ENCODE measurements around the gene ADAMTS12. TPM values are rescaled to one million over a fixed set of nuclear protein-coding genes. Genes with fewer than 3 reads are reported as not detected.

Gene ADAMTS12
- polyA plus RNA-seq, 1 donor (not counting 4 experiments of a cell fraction or from before 2014, with no cell fraction given) = 0.49 TPM

- no peaks in the 10 kb centered on the region for H3K36me3 ChIP-seq (ENCODE audit: control insufficient read depth in 2 of 2, extremely low read depth in 1 of 2, insufficient read depth in 2 of 2, low read length in 2 of 2)
- H4K20me1 ChIP-seq (ENCODE audit: control insufficient read depth, extremely low read depth, insufficient read depth, low read length) = no peaks in the 10 kb centered on the region
- no peak for FAIRE-seq
- H3K4me3 ChIP-seq (ENCODE audit: control insufficient read depth in 2 of 3, extremely low read depth in 1 of 3, insufficient read depth in 2 of 3, low read depth in 1 of 3, low read length in 3 of 3) = no peak overlapping the region
- no peak overlapping the region for H3K9ac ChIP-seq (ENCODE audit: control insufficient read depth, extremely low read depth, insufficient read depth, low read length)
- no peaks in the 10 kb centered on the region for H3K27me3 ChIP-seq (ENCODE audit: control insufficient read depth, extremely low read depth, insufficient read depth, low read length)
- no peaks in the 10 kb centered on the region for H3K9me3 ChIP-seq (ENCODE audit: control insufficient read depth, low read depth, low read length)
- H2AFZ ChIP-seq (ENCODE audit: control insufficient read depth, low read length) = no peak overlapping the region
- H3K4me2 ChIP-seq (ENCODE audit: control insufficient read depth, extremely low read depth, insufficient read depth, low read depth, low read length) = no peak overlapping the region
- no peaks in the 10 kb centered on the region for H3K9me1 ChIP-seq (ENCODE audit: control insufficient read depth, extremely low read depth, insufficient read depth, low read length)
- H3K79me2 ChIP-seq (ENCODE audit: control insufficient read depth, insufficient read depth, low read length) = no peaks in the 10 kb centered on the region
- TF ChIP-seq CTCF (optimal IDR thresholded peaks at IDR 0.05 in 1 of 3, IDR thresholded peaks at IDR 0.05 in 1 of 3, conservative IDR thresholded peaks at IDR 0.05 in 1 of 3; ENCODE audit: extremely low read depth in 1 of 3, insufficient read depth in 2 of 3, low read length in 3 of 3) (no peak), EZH2 (IDR thresholded peaks at IDR 0.05; ENCODE audit: low read length) (no peak)
- dilution Hi-C loops (cut with MboI; ENCODE audit: extremely low pct_ligation_motif_present, low sequenced_read_pairs) = no loop called here
- no peak for DNase-seq (ENCODE audit: low read depth, low spot score)
- no peak overlapping the region for H3K27ac ChIP-seq (ENCODE audit: control insufficient read depth, insufficient read depth, low read length)
- peaks cover 4% of the 10 kb centered on the region for H3K4me1 ChIP-seq (ENCODE audit: control insufficient read depth, extremely low read depth, insufficient read depth, low read length)
Observed at GRCh38 chr5:33812746-33813145, 79.0 kb downstream of the ADAMTS12 start.

- H3K9me1 ChIP-seq (ENCODE audit: control insufficient read depth, extremely low read depth, insufficient read depth, low read length) = no peaks in the 10 kb centered on the region
- no peaks in the 10 kb centered on the region for H3K36me3 ChIP-seq (ENCODE audit: control insufficient read depth in 2 of 2, extremely low read depth in 1 of 2, insufficient read depth in 2 of 2, low read length in 2 of 2)
- H3K9ac ChIP-seq (ENCODE audit: control insufficient read depth, extremely low read depth, insufficient read depth, low read length) = no peak overlapping the region
- no peak for FAIRE-seq
- no peaks in the 10 kb centered on the region for H3K9me3 ChIP-seq (ENCODE audit: control insufficient read depth, low read depth, low read length)
- no peak for DNase-seq (ENCODE audit: low read depth, low spot score)
- dilution Hi-C loops (cut with MboI; ENCODE audit: extremely low pct_ligation_motif_present, low sequenced_read_pairs) = no loop called here
- peaks cover 9% of the 10 kb centered on the region for H3K4me1 ChIP-seq (ENCODE audit: control insufficient read depth, extremely low read depth, insufficient read depth, low read length)
- no peak overlapping the region for H3K4me3 ChIP-seq (ENCODE audit: control insufficient read depth in 2 of 3, extremely low read depth in 1 of 3, insufficient read depth in 2 of 3, low read depth in 1 of 3, low read length in 3 of 3)
- H3K27ac ChIP-seq (ENCODE audit: control insufficient read depth, insufficient read depth, low read length) = no peak overlapping the region
- H4K20me1 ChIP-seq (ENCODE audit: control insufficient read depth, extremely low read depth, insufficient read depth, low read length) = no peaks in the 10 kb centered on the region
- no peak overlapping the region for H2AFZ ChIP-seq (ENCODE audit: control insufficient read depth, low read length)
- H3K27me3 ChIP-seq (ENCODE audit: control insufficient read depth, extremely low read depth, insufficient read depth, low read length) = no peaks in the 10 kb centered on the region
- TF ChIP-seq EZH2 (IDR thresholded peaks at IDR 0.05; ENCODE audit: low read length) (no peak), CTCF (optimal IDR thresholded peaks at IDR 0.05 in 1 of 3, IDR thresholded peaks at IDR 0.05 in 1 of 3, conservative IDR thresholded peaks at IDR 0.05 in 1 of 3; ENCODE audit: extremely low read depth in 1 of 3, insufficient read depth in 2 of 3, low read length in 3 of 3) (no peak)
- no peak overlapping the region for H3K4me2 ChIP-seq (ENCODE audit: control insufficient read depth, extremely low read depth, insufficient read depth, low read depth, low read length)
- no peaks in the 10 kb centered on the region for H3K79me2 ChIP-seq (ENCODE audit: control insufficient read depth, insufficient read depth, low read length)
Observed at GRCh38 chr5:33810491-33811120, 81.2 kb downstream of the ADAMTS12 start.
